SK-N-SH (cell line): Measurements from ENCODE around the gene PALLD. TPM values are rescaled to one million over a fixed set of nuclear protein-coding genes. Genes with fewer than 3 reads are reported as not detected.

Experiments used
- CTCF ChIA-PET: fragments of 300-600, 350-600 bp; formaldehyde crosslinking; extraction: SDS; loops from one replicate; lab custom pipeline; 2021; lab: Yijun Ruan, JAX
- POLR2A ChIA-PET: fragments of 350-600 bp; sonication (Branson Sonifier 250); formaldehyde crosslinking; extraction: SDS; loops from one replicate; lab custom pipeline; 2020; ENCODE audit warnings: antibody characterized with exemption, inconsistent platforms; lab: Yijun Ruan, JAX
- DNase-seq: peaks from one replicate; pipeline ENCODE4 v3.0.0; 2012
- H2AFZ ChIP-seq: fragments of 200-600 bp; sonication (generic); 2 replicates; pipeline ENCODE4 v1.8.1; 2016; ENCODE audit warnings: antibody characterized with exemption, mild to moderate bottlenecking, low read depth
- H3F3A ChIP-seq: fragments of 200-600 bp; sonication (generic); replicated peaks from 2 replicates; pipeline ENCODE3; 2016; ENCODE audit warnings: antibody characterized with exemption, mild to moderate bottlenecking; ENCODE audit not compliant: insufficient read depth
- H3K27ac ChIP-seq, 2 experiments: fragments of 200-500 bp in 1 of 2; fragments of 200-600 bp in 1 of 2; sonication (Bioruptor generic) in 1 of 2; sonication (generic), shearing (Covaris generic) in 1 of 2; 2 replicates each; pipeline versions ENCODE4 v1.5.1 to v1.6.1; 2014 to 2016; ENCODE audit warnings: low read depth in 2 of 2, inconsistent platforms in 1 of 2, low read length in 1 of 2, mild to moderate bottlenecking in 1 of 2, mixed read lengths in 1 of 2
- H3K27me3 ChIP-seq: fragments of 200-600 bp; sonication (generic), shearing (Covaris generic); 2 replicates; pipeline ENCODE4 v1.6.1; 2016; ENCODE audit warnings: mixed run types; ENCODE audit not compliant: insufficient read depth
- H3K36me3 ChIP-seq, 2 experiments: fragments of 200-500 bp in 1 of 2; fragments of 200-600 bp in 1 of 2; sonication (Bioruptor generic) in 1 of 2; sonication (generic) in 1 of 2; replicated peaks in 1 of 2; 2 replicates each; pipeline versions ENCODE3 to v1.5.1; 2014 to 2016; ENCODE audit warnings: low read length in 1 of 2, mild to moderate bottlenecking in 1 of 2; ENCODE audit not compliant: insufficient read depth in 2 of 2, control insufficient read depth in 1 of 2
- H3K4me1 ChIP-seq, 2 experiments: fragments of 200-500 bp in 1 of 2; fragments of 200-600 bp in 1 of 2; sonication (Bioruptor generic) in 1 of 2; sonication (generic), shearing (Covaris generic) in 1 of 2; 2 replicates each; pipeline versions ENCODE4 v1.5.1 to v1.6.1; 2014 to 2016; ENCODE audit warnings: low read depth in 1 of 2, low read length in 1 of 2, mixed run types in 1 of 2; ENCODE audit not compliant: insufficient read depth in 2 of 2, control insufficient read depth in 1 of 2
- H3K4me2 ChIP-seq: fragments of 200-600 bp; sonication (generic), shearing (Covaris generic); 2 replicates; pipeline ENCODE4 v1.6.1; 2017; ENCODE audit warnings: mixed run types
- H3K4me3 ChIP-seq, 2 experiments: fragments of 200-500 bp in 1 of 2; fragments of 200-600 bp in 1 of 2; sonication (Bioruptor generic) in 1 of 2; sonication (generic), shearing (Covaris generic) in 1 of 2; 2 replicates each; pipeline versions ENCODE4 v1.5.1 to v1.8.1; 2014 to 2016; ENCODE audit warnings: low read depth in 2 of 2, inconsistent platforms in 1 of 2, low read length in 1 of 2, mild to moderate bottlenecking in 1 of 2, mixed read lengths in 1 of 2, moderate library complexity in 1 of 2
- H3K79me2 ChIP-seq: fragments of 200-600 bp; sonication (generic); 2 replicates; pipeline ENCODE4 v1.8.1; 2017; ENCODE audit warnings: mild to moderate bottlenecking; ENCODE audit not compliant: insufficient read depth
- H3K9ac ChIP-seq: fragments of 200-600 bp; sonication (generic); 2 replicates; pipeline ENCODE4 v1.6.1; 2017; ENCODE audit warnings: mixed run types
- H3K9me2 ChIP-seq: fragments of 200-600 bp; sonication (generic); 2 replicates; pipeline ENCODE4 v1.6.1; 2017; ENCODE audit warnings: mixed run types
- H3K9me3 ChIP-seq: fragments of 200-600 bp; sonication (generic); 2 replicates; pipeline ENCODE4 v1.6.1; 2017; ENCODE audit warnings: mixed run types, mild to moderate bottlenecking, moderate library complexity
- H4K20me1 ChIP-seq: fragments of 200-600 bp; sonication (generic); 2 replicates; pipeline ENCODE4 v1.6.1; 2017; ENCODE audit warnings: mild to moderate bottlenecking, mixed run types; ENCODE audit not compliant: insufficient read depth
- ELF1 ChIP-seq: IDR thresholded peaks from 2 replicates; pipeline ENCODE4 v1.4.0; 2012
- EP300 ChIP-seq, 2 experiments: IDR thresholded peaks; 2 replicates each; pipeline versions ENCODE4 v1.4.0 to v1.6.1; 2012; ENCODE audit warnings: borderline replicate concordance in 1 of 2, low read depth in 1 of 2, low read length in 1 of 2
- FOSL2 ChIP-seq: IDR thresholded peaks from 2 replicates; pipeline ENCODE4 v1.4.0; 2012; ENCODE audit warnings: low read depth, mild to moderate bottlenecking, moderate library complexity, borderline replicate concordance
- GABPA ChIP-seq: IDR thresholded peaks from 2 replicates; pipeline ENCODE4 v1.4.0; 2012; ENCODE audit warnings: low read depth, mild to moderate bottlenecking
- GATA2 ChIP-seq: sonication (generic); formaldehyde crosslinking; IDR thresholded peaks from 2 replicates; pipeline ENCODE4 v1.5.0; 2020; ENCODE audit warnings: mild to moderate bottlenecking, missing genetic modification reagents
- JUND ChIP-seq: IDR thresholded peaks from 2 replicates; pipeline ENCODE4 v1.4.0; 2012
- MAX ChIP-seq: IDR thresholded peaks from 2 replicates; pipeline ENCODE4 v1.4.0; 2012; ENCODE audit warnings: low read depth
- MEF2A ChIP-seq: IDR thresholded peaks from 2 replicates; pipeline ENCODE4 v1.4.0; 2012; ENCODE audit warnings: low read depth, borderline replicate concordance
- NFIC ChIP-seq: IDR thresholded peaks from 2 replicates; pipeline ENCODE4 v1.4.0; 2012; ENCODE audit warnings: borderline replicate concordance
- NRF1 ChIP-seq: IDR thresholded peaks from 2 replicates; pipeline ENCODE4 v1.6.1; 2012; ENCODE audit warnings: low read depth, mild to moderate bottlenecking, low read length
- POLR2AphosphoS5 ChIP-seq: IDR thresholded peaks from 2 replicates; pipeline ENCODE4 v1.6.1; 2012; ENCODE audit warnings: low read depth, low read length
- RAD21 ChIP-seq: IDR thresholded peaks from 2 replicates; pipeline ENCODE4 v1.6.1; 2012; ENCODE audit warnings: mild to moderate bottlenecking, low read length
- RCOR1 ChIP-seq: fragments of 150-350 bp; IDR thresholded peaks from 2 replicates; pipeline ENCODE4 v1.6.1; 2017; ENCODE audit warnings: antibody characterized with exemption, low read length
- RFX5 ChIP-seq: IDR thresholded peaks from 2 replicates; pipeline ENCODE4 v1.6.1; 2012; ENCODE audit warnings: mild to moderate bottlenecking, improper control_type of control experiment, low read length
- RXRA ChIP-seq: IDR thresholded peaks from 2 replicates; pipeline ENCODE4 v1.4.0; 2012; ENCODE audit warnings: low read depth, mild to moderate bottlenecking, borderline replicate concordance
- SIN3A ChIP-seq: IDR thresholded peaks from 2 replicates; pipeline ENCODE4 v1.6.1; 2012; ENCODE audit warnings: low read depth, mild to moderate bottlenecking, low read length, moderate library complexity, borderline replicate concordance
- TCF12 ChIP-seq: IDR thresholded peaks from 2 replicates; pipeline ENCODE4 v1.4.0; 2012
- TEAD4 ChIP-seq: IDR thresholded peaks from 2 replicates; pipeline ENCODE4 v1.4.0; 2012; ENCODE audit warnings: mild to moderate bottlenecking, borderline replicate concordance; ENCODE audit not compliant: insufficient read depth
- ZBTB33 ChIP-seq: IDR thresholded peaks from 2 replicates; pipeline ENCODE4 v1.4.0; 2012; ENCODE audit warnings: low read depth, borderline replicate concordance
- WGBS: methylation state at CpG from one replicate; pipeline ENCODE4 v1.1.6; 2017; ENCODE audit warnings: low lambda C conversion rate; 5-methylcytosine and 5-hydroxymethylcytosine counted together
- polyA plus RNA-seq, 3 experiments: library from polyadenylated mRNA; depleted of rRNA; stranded (reverse); fragments of >200 nt; gene quantifications; 2 replicates each; pipeline ENCODE4 v1.2.3, GENCODE V29; 2012

The PALLD gene
- polyA plus RNA-seq, 1 of the 3 experiments (the other 2 are of a cell fraction): 33.0 TPM

- Histone ChIP-seq H4K20me1 (no peaks in the 10 kb centered on the region), H3K27ac (peak overlapping the region in 1 of 2 experiments; percentile 69; a peak in 2 of 4 replicates)
Observed at GRCh38 chr4:168758351-168758876, 261.6 kb downstream of the PALLD start.

GRCh38 chr4:168759321-168759720, 262.5 kb downstream of the PALLD start:
- CTCF ChIA-PET: no interaction called here
- no peak overlapping the region; a peak in 1 of 4 replicates for H3K27ac ChIP-seq

More at GRCh38 chr4:168758351-168758876, 261.6 kb downstream of the PALLD start:
- WGBS: 59% methylated on average over 4 of the region's 4 CpGs
- Histone ChIP-seq H3F3A (peaks cover 29% of the 10 kb centered on the region), H3K9ac (no peak overlapping the region), H3K4me1 (peaks cover 0 to 13% of the 10 kb centered on the region in 2 experiments; a peak in 2 of 4 replicates), H3K27me3 (no peaks in the 10 kb centered on the region), H3K36me3 (peaks cover 0 to 3% of the 10 kb centered on the region in 2 experiments), H2AFZ (no peak overlapping the region), H3K9me3 (no peaks in the 10 kb centered on the region), H3K4me3 (no peak overlapping the region), H3K9me2 (no peaks in the 10 kb centered on the region), H3K79me2 (no peaks in the 10 kb centered on the region)
- ChIA-PET POLR2A (no interaction called here), CTCF (no interaction called here)
- DNase-seq: no peak
- no peak for TF ChIP-seq RCOR1
- TF ChIP-seq MAX: no peak
- 0 out of 2 replicates have a peak, but pooled peaks have one; percentile 7 for TF ChIP-seq NFIC
- TF ChIP-seq MEF2A: no peak
- TF ChIP-seq, all 33 proteins: peak for 1
- H3K4me2 ChIP-seq: no peak overlapping the region

More at GRCh38 chr4:168759321-168759720, 262.5 kb downstream of the PALLD start:
- Histone ChIP-seq H3K4me3 (no peak overlapping the region), H3K9me3 (no peaks in the 10 kb centered on the region), H2AFZ (no peak overlapping the region), H3F3A (peaks cover 29% of the 10 kb centered on the region), H3K4me1 (peaks cover 0 to 13% of the 10 kb centered on the region in 2 experiments; a peak in 2 of 4 replicates), H3K27me3 (no peaks in the 10 kb centered on the region), H4K20me1 (no peaks in the 10 kb centered on the region), H3K9ac (no peak overlapping the region), H3K4me2 (no peak overlapping the region), H3K79me2 (no peaks in the 10 kb centered on the region), H3K9me2 (no peaks in the 10 kb centered on the region), H3K36me3 (peaks cover 0 to 3% of the 10 kb centered on the region in 2 experiments)
- no peak for DNase-seq
- 91% methylated on average over 1 of the region's 1 CpG for WGBS
- no peak for TF ChIP-seq RFX5
- TF ChIP-seq FOSL2: no peak
- TF ChIP-seq JUND: no peak
- TF ChIP-seq POLR2AphosphoS5: no peak
- no peak for TF ChIP-seq ELF1
- TF ChIP-seq TEAD4: no peak
- TF ChIP-seq ZBTB33: no peak
- no peak for TF ChIP-seq GABPA
- TF ChIP-seq TCF12: no peak
- no peak for TF ChIP-seq GATA2 (CRISPR knock-in tag)
- no peak for TF ChIP-seq RXRA
- no peak for TF ChIP-seq RAD21
- no peak for TF ChIP-seq EP300 (IDR thresholded peaks at IDR 0.05; ENCODE audit: borderline replicate concordance in 1 of 2, low read depth in 1 of 2, low read length in 1 of 2)
- no peak for TF ChIP-seq SIN3A
- TF ChIP-seq NRF1: no peak
- POLR2A ChIA-PET: no interaction called here
